Endodermal cell (in vitro differentiated cells): ENCODE measurements around the gene LHPP. TPM values are rescaled to one million over a fixed set of nuclear protein-coding genes. Genes with fewer than 3 reads are reported as not detected.

ENCODE experiments used
- DNase-seq: peaks from one replicate; pipeline ENCODE4 v3.0.0-alpha.2; 2017
- H3K27ac ChIP-seq: 2 replicates; pipeline ENCODE4 v1.5.1; 2013; ENCODE audit warnings: mild to moderate bottlenecking, low read depth, low read length, moderate library complexity
- H3K27me3 ChIP-seq: 2 replicates; pipeline ENCODE4 v1.6.1; 2013; ENCODE audit warnings: mild to moderate bottlenecking, low read length, moderate library complexity; ENCODE audit not compliant: insufficient read depth, control insufficient read depth, poor library complexity, severe bottlenecking
- H3K36me3 ChIP-seq: 2 replicates; pipeline ENCODE4 v1.7.0; 2013; ENCODE audit warnings: mild to moderate bottlenecking, low read length, moderate library complexity; ENCODE audit not compliant: control insufficient read depth, insufficient read depth
- H3K4me1 ChIP-seq: one replicate; pipeline ENCODE4 v1.7.0; 2013; ENCODE audit warnings: low read length; ENCODE audit not compliant: control insufficient read depth, insufficient read depth
- H3K4me3 ChIP-seq: 2 replicates; pipeline ENCODE4 v1.5.1; 2013; ENCODE audit warnings: mild to moderate bottlenecking, low read length, moderate library complexity
- H3K9ac ChIP-seq: 2 replicates; pipeline ENCODE4 v1.6.1; 2013; ENCODE audit warnings: mild to moderate bottlenecking, low read length, moderate library complexity; ENCODE audit not compliant: poor library complexity, severe bottlenecking; ENCODE audit errors: extremely low read depth
- H3K9me3 ChIP-seq: 2 replicates; pipeline ENCODE4 v1.6.1; 2013; ENCODE audit warnings: mild to moderate bottlenecking, low read length, moderate library complexity; ENCODE audit not compliant: control insufficient read depth
- H3K27ac Mint-ChIP-seq: 2 replicates; pipeline ENCODE4 v1.8.0; 2020; ENCODE audit warnings: mixed read lengths
- H3K27me3 Mint-ChIP-seq: 2 replicates; pipeline ENCODE4 v1.8.0; 2021; ENCODE audit warnings: mild to moderate bottlenecking, mixed read lengths; ENCODE audit not compliant: insufficient read depth
- H3K36me3 Mint-ChIP-seq: 2 replicates; pipeline ENCODE4 v1.8.0; 2020; ENCODE audit warnings: low read depth, mixed read lengths
- H3K4me1 Mint-ChIP-seq: 2 replicates; pipeline ENCODE4 v1.8.0; 2020; ENCODE audit warnings: mixed read lengths
- H3K4me3 Mint-ChIP-seq: 2 replicates; pipeline ENCODE4 v1.8.0; 2020; ENCODE audit warnings: mild to moderate bottlenecking, moderate library complexity, mixed read lengths
- H3K9me3 Mint-ChIP-seq: 2 replicates; pipeline ENCODE4 v1.8.0; 2020; ENCODE audit warnings: mild to moderate bottlenecking, mixed read lengths
- CTCF ChIP-seq: fragments of 200-600 bp; sonication (generic); conservative IDR thresholded peaks from 2 replicates; pipeline ENCODE4 v1.5.0; 2021; ENCODE audit warnings: antibody characterized with exemption, mild to moderate bottlenecking
- WGBS, 2 experiments: methylation state at CpG; one replicate each; pipeline versions ENCODE4 v1.1.5 to v1.1.7; 2013; ENCODE audit warnings: missing lambda C conversion rate in 2 of 2, mixed read lengths in 1 of 2; ENCODE audit not compliant: insufficient coverage in 1 of 2, insufficient read length in 1 of 2; 5-methylcytosine and 5-hydroxymethylcytosine counted together
- total RNA-seq, 2 donors: library from RNA; stranded (reverse); fragmentation: NEBNext Ultra II Directional in 1 of 2; extraction: Animal tissue kit (Norgen Biotek cat#: 25700) in 1 of 2; gene quantifications; 2 replicates in 1 of 2; 3 replicates in 1 of 2; pipeline ENCODE4 v1.2.1, GENCODE V29; 2021

The LHPP gene
- total RNA-seq, 2 donors from 2014 or later: 23.3 to 24.8 TPM

DNA sequence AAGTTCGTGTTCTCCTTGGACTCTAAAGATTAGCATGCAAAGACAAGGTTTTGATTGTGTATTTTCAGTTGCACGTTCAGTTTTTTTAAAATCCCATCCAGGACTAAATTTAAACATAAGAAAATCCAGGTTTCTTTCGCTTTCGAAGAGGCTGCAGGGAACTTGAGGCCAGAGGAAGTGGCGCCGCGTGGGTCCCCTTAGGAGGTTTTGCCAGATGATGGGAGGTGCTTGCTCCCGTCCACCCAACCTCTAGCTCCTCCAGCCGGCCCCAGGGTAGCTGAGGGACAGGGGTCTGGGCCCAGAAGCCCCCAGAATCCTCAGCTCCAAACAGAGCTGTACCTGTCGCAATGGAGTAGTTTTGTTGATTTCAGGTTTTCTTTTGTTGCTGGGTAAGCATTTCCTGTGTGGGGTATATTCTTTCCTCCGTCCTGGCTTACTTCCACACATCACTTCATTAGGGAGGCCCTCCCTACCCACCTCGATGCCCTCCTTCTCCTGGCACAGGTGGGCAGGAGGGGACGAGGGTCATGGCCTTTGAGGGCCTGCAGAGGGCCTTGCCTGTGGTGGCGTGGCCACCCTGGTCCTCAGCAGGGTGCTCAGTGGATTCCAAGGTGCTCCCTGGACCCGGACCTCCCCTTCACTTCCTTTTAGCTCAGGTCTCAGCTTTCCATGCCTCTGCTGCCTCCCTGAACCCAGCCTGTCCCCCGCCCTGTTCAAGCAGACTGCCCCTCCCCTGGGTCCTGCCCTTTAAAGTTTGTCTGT lies 32.6 kb downstream of the LHPP start:
- H3K4me3 ChIP-seq: no peak overlapping the region
- Mint-ChIP-seq H3K4me3 (no peak overlapping the region), H3K36me3 (peaks cover 24% of the 10 kb centered on the region), H3K9me3 (no peaks in the 10 kb centered on the region), H3K4me1 (no peaks in the 10 kb centered on the region), H3K27ac (no peak overlapping the region), H3K27me3 (no peaks in the 10 kb centered on the region)
- H3K4me1 ChIP-seq: no peaks in the 10 kb centered on the region
- no peaks in the 10 kb centered on the region for H3K27me3 ChIP-seq
- no peaks in the 10 kb centered on the region for H3K36me3 ChIP-seq
- no peak overlapping the region for H3K9ac ChIP-seq
- TF ChIP-seq CTCF: no peak
- H3K27ac ChIP-seq: no peak overlapping the region
- no peak for DNase-seq
- no peaks in the 10 kb centered on the region for H3K9me3 ChIP-seq
- WGBS, 2 experiments: 86 to 87% methylated on average over 4 to 16 of the region's 16 CpGs

GRCh38 chr10:124495162-124495561 lies 33.5 kb downstream of the LHPP start:
- Histone ChIP-seq H3K4me3 (no peak overlapping the region), H3K9ac (no peak overlapping the region), H3K27ac (no peak overlapping the region), H3K4me1 (no peaks in the 10 kb centered on the region), H3K36me3 (no peaks in the 10 kb centered on the region), H3K9me3 (no peaks in the 10 kb centered on the region), H3K27me3 (no peaks in the 10 kb centered on the region)
- no peak for TF ChIP-seq CTCF
- Mint-ChIP-seq H3K4me3 (no peak overlapping the region), H3K27me3 (no peaks in the 10 kb centered on the region), H3K4me1 (no peaks in the 10 kb centered on the region), H3K27ac (no peak overlapping the region), H3K36me3 (peaks cover 24% of the 10 kb centered on the region), H3K9me3 (peaks cover 2% of the 10 kb centered on the region)
- WGBS, 2 experiments: 90 to 94% methylated on average over 2 to 7 of the region's 7 CpGs
- DNase-seq: no peak

DNA sequence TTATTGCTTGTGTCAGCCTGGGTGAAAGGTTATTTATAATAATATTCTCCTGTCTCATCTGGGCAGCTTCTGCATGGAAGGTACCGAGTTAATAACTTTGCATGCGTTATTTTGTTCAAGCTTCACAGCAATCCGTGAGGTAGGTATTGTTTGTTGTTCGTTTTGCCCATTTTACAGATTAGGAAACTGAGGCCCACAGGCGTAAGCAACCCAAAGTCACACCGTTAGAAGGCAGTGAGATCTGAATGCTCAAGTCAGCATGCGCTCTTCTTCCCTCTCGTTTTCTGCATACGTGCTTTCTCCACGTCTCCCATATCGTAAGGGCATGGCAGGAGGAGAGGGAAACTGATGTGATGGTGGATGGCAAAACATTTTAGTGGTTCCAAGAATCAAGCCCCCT lies 34.1 kb downstream of the LHPP start:
- DNase-seq: no peak
- H3K9me3 Mint-ChIP-seq: peaks cover 6% of the 10 kb centered on the region
- H3K4me1 Mint-ChIP-seq: no peaks in the 10 kb centered on the region
- H3K4me3 Mint-ChIP-seq: no peak overlapping the region
- Histone ChIP-seq H3K27me3 (no peaks in the 10 kb centered on the region), H3K4me1 (no peaks in the 10 kb centered on the region), H3K9ac (no peak overlapping the region), H3K27ac (no peak overlapping the region), H3K4me3 (no peak overlapping the region), H3K9me3 (peaks cover 3% of the 10 kb centered on the region), H3K36me3 (peaks cover 2% of the 10 kb centered on the region)
- H3K36me3 Mint-ChIP-seq: peaks cover 24% of the 10 kb centered on the region
- no peak for TF ChIP-seq CTCF
- H3K27me3 Mint-ChIP-seq: no peaks in the 10 kb centered on the region
- WGBS, 2 experiments: 95 to 97% methylated on average over 8 to 11 of the region's 11 CpGs
- H3K27ac Mint-ChIP-seq: no peak overlapping the region
